ENCODE data around the gene LHFPL3. TPM values are rescaled to one million over a fixed set of nuclear protein-coding genes. Genes with fewer than 3 reads are reported as not detected.

LHFPL3 gene
- total and polyA plus RNA-seq, 2 of the 13 experiments (the other 11 are each of a cell fraction or from before 2014, with no cell fraction given): not detected

- TF ChIP-seq E2F2 (CRISPR knock-in tag; IDR thresholded peaks at IDR 0.05; ENCODE audit: borderline replicate concordance) (no peak), ZNF10 (CRISPR knock-in tag; IDR thresholded peaks at IDR 0.05; ENCODE audit: borderline replicate concordance, low read depth) (no peak), NFKB2 (CRISPR knock-in tag; IDR thresholded peaks at IDR 0.05; ENCODE audit: borderline replicate concordance) (no peak), ZFP36 (IDR thresholded peaks at IDR 0.05; ENCODE audit: borderline replicate concordance, low read depth, low read length, partially characterized antibody) (no peak)
Measured at GRCh38 chr7:104914421-104914820, 586.0 kb downstream of the LHFPL3 start (continued).

GRCh38 chr7:104921596-104921995 is 593.2 kb downstream of the LHFPL3 start:
- Histone ChIP-seq H3K9ac (ENCODE audit: insufficient read depth, low read depth, low read length) (no peak overlapping the region), H2AFZ (ENCODE audit: low read length) (no peak overlapping the region), H3K4me3 (replicated peaks in 1 of 3; ENCODE audit: insufficient read depth in 1 of 3, low read depth in 2 of 3, low read length in 3 of 3) (no peak overlapping the region), H4K20me1 (ENCODE audit: insufficient read depth, low read length) (no peaks in the 10 kb centered on the region), H3K27ac (ENCODE audit: extremely low read length, insufficient read depth, low read length) (no peak overlapping the region), H3K36me3 (replicated peaks in 1 of 2; ENCODE audit: control insufficient read depth in 1 of 2, insufficient read depth in 2 of 2, low read length in 2 of 2) (no peaks in the 10 kb centered on the region), H3K27me3 (ENCODE audit: control insufficient read depth in 1 of 2, insufficient read depth in 2 of 2, low read length in 2 of 2) (no peaks in the 10 kb centered on the region), H3K9me3 (ENCODE audit: low read length) (no peaks in the 10 kb centered on the region), H3K4me1 (ENCODE audit: insufficient read depth, low read length) (peaks cover 17% of the 10 kb centered on the region), H3K79me2 (ENCODE audit: insufficient read depth, low read length) (no peaks in the 10 kb centered on the region), H3K4me2 (ENCODE audit: low read depth, low read length) (no peak overlapping the region)
- ATAC-seq (no peak), DNase-seq (ENCODE audit: low spot score) (no peak), FAIRE-seq (no peak)
- ChIA-PET POLR2A (no interaction called here), CTCF (ENCODE audit: low intra/inter-chr PET ratio, low total read pairs) (interaction anchor here (1.2 to 2.2 kb wide), 4 partner anchors 37 to 508 kb away, joined by 4 to 9 read pairs (median 5); no protein-coding TSS in a partner anchor)
- 13% methylated on average over 2 of the region's 2 CpGs for WGBS (ENCODE audit: low lambda C conversion rate)
- in situ Hi-C loops (cut with HindIII; ENCODE audit: extremely low pct_ligation_motif_present, low pct_unique_long_range_greater_than_20kb) (no loop called here), intact Hi-C loops (cut with micrococcal nuclease; ENCODE audit: unreplicated experiment) (loop anchor here (5.0 kb wide), 1 partner anchor 566 kb away; no protein-coding TSS in a partner anchor)
- no TSS peak for BruUV-seq (replicated peaks)
- TF ChIP-seq SRSF1 (optimal IDR thresholded peaks at IDR 0.05; ENCODE audit: low read depth, low read length): no peak
- no peak for TF ChIP-seq SP2 (CRISPR knock-in tag; IDR thresholded peaks at IDR 0.05)
- no peak for TF ChIP-seq CCDC6 (CRISPR knock-in tag; IDR thresholded peaks at IDR 0.05)
- TF ChIP-seq PBX3 (CRISPR knock-in tag; IDR thresholded peaks at IDR 0.05; ENCODE audit: borderline replicate concordance): no peak
- TF ChIP-seq ZNF609 (CRISPR knock-in tag; IDR thresholded peaks at IDR 0.05; ENCODE audit: borderline replicate concordance): no peak
- no peak for TF ChIP-seq ZBTB1 (CRISPR knock-in tag; IDR thresholded peaks at IDR 0.05; ENCODE audit: borderline replicate concordance)
- no peak for TF ChIP-seq ZNF563 (CRISPR knock-in tag; IDR thresholded peaks at IDR 0.05)
- TF ChIP-seq ZBTB34 (CRISPR knock-in tag; IDR thresholded peaks at IDR 0.05): no peak
- TF ChIP-seq ZNF234 (CRISPR knock-in tag; conservative IDR thresholded peaks at IDR 0.05): no peak
- no peak for TF ChIP-seq SNAPC2 (CRISPR knock-in tag; IDR thresholded peaks at IDR 0.05)
- TF ChIP-seq ZNF263 (CRISPR knock-in tag; IDR thresholded peaks at IDR 0.05): no peak
